HCT116 (cell line): ENCODE results near the gene GIMD1. TPM values are rescaled to one million over a fixed set of nuclear protein-coding genes. Genes with fewer than 3 reads are reported as not detected.
"Not testable (repeated sequence)": the region's sequence is repeated elsewhere in the genome, so short reads cannot be mapped to it uniquely, and the experiment has no call there.

Experiments used
- ATAC-seq: fragments of 200-7000 bp; cut with Tn5 transposase; 2 replicates; pipeline ENCODE4 v1.9.1; 2020; ENCODE audit warnings: mild to moderate bottlenecking, moderate library complexity
- BruUV-seq: library from RNA; stranded (reverse); fragments of 400-500 nt; replicated peaks from 2 replicates; lab custom pipeline; 2021; lab: Mats Ljungman, UMichigan
- CTCF ChIA-PET: fragments of 300-600 bp; sonication (Branson Sonifier 250); formaldehyde crosslinking; loops from one replicate; lab custom pipeline; 2021; ENCODE audit warnings: antibody characterized with exemption; lab: Charles Lee
- POLR2A ChIA-PET: fragments of 300-600, 350-600 bp; sonication (Branson Sonifier 250); formaldehyde crosslinking; loops from one replicate; lab custom pipeline; 2021; ENCODE audit warnings: antibody characterized with exemption; lab: Charles Lee
- RAD21 ChIA-PET, 2 experiments: fragments of 300-600 bp; sonication (Branson Sonifier 250); formaldehyde crosslinking; loops; one replicate each; lab custom pipeline; 2023; ENCODE audit warnings: low total read pairs in 2 of 2; ENCODE audit not compliant: uncharacterized antibody in 2 of 2, unreplicated experiment in 2 of 2, low non-redundant PET in 1 of 2; lab: Charles Lee
- DNase-seq: peaks from one replicate; pipeline ENCODE4 v3.0.0-alpha.2; 2010; ENCODE audit warnings: low read depth, low spot score
- H2AFZ ChIP-seq: fragments of 200-600 bp; shearing (Covaris generic), sonication (generic); 2 replicates; pipeline ENCODE4 v1.6.1; 2017; ENCODE audit warnings: low read depth, mixed run types, mixed read lengths, antibody characterized with exemption, low read length; ENCODE audit not compliant: poor library complexity, severe bottlenecking
- H3K27ac ChIP-seq: 2 replicates; pipeline ENCODE4 v1.5.1; 2012; ENCODE audit warnings: low read depth, low read length
- H3K27me3 ChIP-seq: fragments of 200-600 bp; sonication (generic); 2 replicates; pipeline ENCODE4 v1.6.1; 2016; ENCODE audit warnings: mixed run types, low read length, mixed read lengths; ENCODE audit not compliant: insufficient read depth
- H3K36me3 ChIP-seq, 2 experiments: fragments of 200-500 bp in 1 of 2; fragments of 200-600 bp in 1 of 2; sonication (Bioruptor generic) in 1 of 2; sonication (generic) in 1 of 2; 2 replicates each; pipeline versions ENCODE4 v1.5.1 to v1.6.1; 2014 to 2016; ENCODE audit warnings: low read length in 2 of 2, inconsistent platforms in 1 of 2, mixed read lengths in 1 of 2, mixed run types in 1 of 2; ENCODE audit not compliant: insufficient read depth in 2 of 2, control insufficient read depth in 1 of 2
- H3K4me1 ChIP-seq, 2 experiments: fragments of 200-600 bp in 1 of 2; sonication (generic) in 1 of 2; 2 replicates each; pipeline versions ENCODE4 v1.5.1 to v1.6.1; 2012 to 2017; ENCODE audit warnings: low read length in 2 of 2, inconsistent platforms in 1 of 2, mild to moderate bottlenecking in 1 of 2, mixed read lengths in 1 of 2, mixed run types in 1 of 2, moderate library complexity in 1 of 2; ENCODE audit not compliant: insufficient read depth in 2 of 2, control insufficient read depth in 1 of 2
- H3K4me2 ChIP-seq: fragments of 200-600 bp; sonication (generic); 2 replicates; pipeline ENCODE4 v1.6.1; 2017; ENCODE audit warnings: mixed run types, low read length, mixed read lengths
- H3K4me3 ChIP-seq, 2 experiments: fragments of 200-600 bp in 1 of 2; sonication (generic) in 1 of 2; replicated peaks in 1 of 2; 2 replicates each; pipeline ENCODE4 v1.5.1; 2011 to 2016; ENCODE audit warnings: low read length in 2 of 2, control low read depth in 1 of 2, low read depth in 1 of 2, mild to moderate bottlenecking in 1 of 2, mixed read lengths in 1 of 2, mixed run types in 1 of 2
- H3K79me2 ChIP-seq: fragments of 200-600 bp; sonication (generic); 2 replicates; pipeline ENCODE4 v1.6.1; 2017; ENCODE audit warnings: mild to moderate bottlenecking, mixed run types, low read length, moderate library complexity, mixed read lengths; ENCODE audit not compliant: insufficient read depth
- H3K9ac ChIP-seq: fragments of 200-600 bp; sonication (generic); 2 replicates; pipeline ENCODE4 v1.6.1; 2016; ENCODE audit warnings: low read length, mixed read lengths
- H3K9me2 ChIP-seq: fragments of 200-600 bp; sonication (generic), shearing (Covaris generic); 2 replicates; pipeline ENCODE4 v1.6.1; 2017; ENCODE audit warnings: mixed run types, mild to moderate bottlenecking, moderate library complexity; ENCODE audit not compliant: insufficient read depth
- H3K9me3 ChIP-seq, 2 experiments: fragments of 200-500 bp in 1 of 2; fragments of 200-600 bp in 1 of 2; sonication (Bioruptor generic) in 1 of 2; sonication (generic) in 1 of 2; 2 replicates each; pipeline ENCODE4 v1.6.1; 2014 to 2017; ENCODE audit warnings: low read length in 2 of 2, mixed read lengths in 2 of 2, inconsistent platforms in 1 of 2, low read depth in 1 of 2, mild to moderate bottlenecking in 1 of 2, mixed run types in 1 of 2, moderate library complexity in 1 of 2; ENCODE audit not compliant: control insufficient read depth in 1 of 2, insufficient read depth in 1 of 2
- H4K20me1 ChIP-seq: fragments of 200-600 bp; sonication (generic), shearing (Covaris generic); 2 replicates; pipeline ENCODE4 v1.6.1; 2017; ENCODE audit warnings: mixed run types, mild to moderate bottlenecking, moderate library complexity; ENCODE audit not compliant: insufficient read depth
- CBX3 ChIP-seq: IDR thresholded peaks from 2 replicates; pipeline ENCODE4 v1.6.1; 2012; ENCODE audit warnings: low read depth
- ELF1 ChIP-seq: IDR thresholded peaks from 2 replicates; pipeline ENCODE4 v1.6.1; 2012; ENCODE audit warnings: low read depth, borderline replicate concordance
- EZH2 ChIP-seq: fragments of 200-600 bp; sonication (generic); IDR thresholded peaks from 2 replicates; pipeline ENCODE4 v1.6.1; 2017; ENCODE audit warnings: antibody characterized with exemption, mixed run types
- EZH2phosphoT487 ChIP-seq: fragments of 200-600 bp; IDR thresholded peaks from 2 replicates; pipeline ENCODE4 v1.6.1; 2018; ENCODE audit warnings: antibody characterized with exemption, borderline replicate concordance
- JUND ChIP-seq: IDR thresholded peaks from 2 replicates; pipeline ENCODE4 v1.6.1; 2012
- POLR2AphosphoS5 ChIP-seq: IDR thresholded peaks from 2 replicates; pipeline ENCODE4 v1.6.1; 2011; ENCODE audit warnings: mild to moderate bottlenecking, low read depth, low read length, moderate library complexity
- REST ChIP-seq: IDR thresholded peaks from 2 replicates; pipeline ENCODE4 v1.6.1; 2012; ENCODE audit warnings: low read depth
- SIN3A ChIP-seq: IDR thresholded peaks from 2 replicates; pipeline ENCODE4 v1.6.1; 2012; ENCODE audit warnings: low read depth
- SRF ChIP-seq: IDR thresholded peaks from 2 replicates; pipeline ENCODE4 v1.6.1; 2012; ENCODE audit warnings: low read depth
- YY1 ChIP-seq: IDR thresholded peaks from 2 replicates; pipeline ENCODE4 v1.6.1; 2011; ENCODE audit warnings: low read length, low read depth, moderate library complexity, mild to moderate bottlenecking; ENCODE audit not compliant: insufficient replicate concordance; ENCODE audit errors: extremely low read depth
- ZFX ChIP-seq: fragments of 450-650 bp; IDR thresholded peaks from 2 replicates; pipeline ENCODE4 v1.6.1; 2017
- intact Hi-C: fragments of 100-400 bp; cut with micrococcal nuclease; formaldehyde crosslinking; loops from 2 replicates; pipeline ENCODE4 v1.10.0; 2022
- total RNA-seq: library from RNA; stranded (reverse); gene quantifications from one replicate; pipeline ENCODE4 v1.2.1, GENCODE V29; 2021; ENCODE audit not compliant: unreplicated experiment
- TF ChIP-seq, protein P1 (sequence below): IDR thresholded peaks from 2 replicates; pipeline ENCODE4 v1.6.1; 2012

GIMD1 gene
- total RNA-seq, 1 experiment from 2014 or later, result not detected

GRCh38 chr4:106321814-106322213 lies 46.8 kb downstream of the GIMD1 start:
- DNase-seq, H3K27me3 ChIP-seq, H3K27ac ChIP-seq, H3K4me3 ChIP-seq, POLR2A ChIA-PET, intact Hi-C loops, H3K9me3 ChIP-seq, H3K9ac ChIP-seq, H3K4me2 ChIP-seq, BruUV-seq, H4K20me1 ChIP-seq, RAD21 ChIA-PET, CTCF ChIA-PET, ATAC-seq, H3K4me1 ChIP-seq, H3K9me2 ChIP-seq, H2AFZ ChIP-seq: not testable (repeated sequence)
- H3K36me3 ChIP-seq, result peaks cover 12 to 14% of the 10 kb centered on the region in 2 experiments; a peak in 3 of 4 replicates
- H3K79me2 ChIP-seq, result peaks cover 78% of the 10 kb centered on the region

DNA sequence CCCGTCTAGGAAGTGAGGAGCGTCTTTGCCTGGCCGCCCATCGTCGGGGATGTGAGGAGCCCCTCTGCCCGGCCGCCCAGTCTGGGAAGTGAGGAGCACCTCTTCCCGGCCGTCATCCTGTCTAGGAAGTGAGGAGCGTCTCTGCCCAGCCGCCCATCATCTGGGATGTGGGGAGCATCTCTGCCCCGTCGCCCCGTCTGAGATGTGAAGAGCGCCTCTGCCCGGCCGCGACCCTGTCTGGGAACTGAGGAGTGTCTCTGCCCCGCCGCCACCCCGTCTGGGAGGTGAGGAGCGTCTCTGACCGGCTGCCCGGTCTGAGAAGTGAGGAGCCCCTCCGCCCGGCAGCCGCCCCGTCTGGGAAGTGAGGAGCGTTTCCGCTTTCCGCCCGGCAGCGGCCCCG lies 47.4 kb downstream of the GIMD1 start:
- H3K27me3 ChIP-seq, H3K4me3 ChIP-seq, H3K36me3 ChIP-seq, BruUV-seq, H3K27ac ChIP-seq, H3K4me2 ChIP-seq, POLR2A ChIA-PET, ATAC-seq, H2AFZ ChIP-seq, DNase-seq, H3K4me1 ChIP-seq, H3K9me2 ChIP-seq, intact Hi-C loops, CTCF ChIA-PET, H3K9me3 ChIP-seq, H4K20me1 ChIP-seq, RAD21 ChIA-PET, H3K9ac ChIP-seq: not testable (repeated sequence)
- peaks cover 83% of the 10 kb centered on the region for H3K79me2 ChIP-seq

DNA sequence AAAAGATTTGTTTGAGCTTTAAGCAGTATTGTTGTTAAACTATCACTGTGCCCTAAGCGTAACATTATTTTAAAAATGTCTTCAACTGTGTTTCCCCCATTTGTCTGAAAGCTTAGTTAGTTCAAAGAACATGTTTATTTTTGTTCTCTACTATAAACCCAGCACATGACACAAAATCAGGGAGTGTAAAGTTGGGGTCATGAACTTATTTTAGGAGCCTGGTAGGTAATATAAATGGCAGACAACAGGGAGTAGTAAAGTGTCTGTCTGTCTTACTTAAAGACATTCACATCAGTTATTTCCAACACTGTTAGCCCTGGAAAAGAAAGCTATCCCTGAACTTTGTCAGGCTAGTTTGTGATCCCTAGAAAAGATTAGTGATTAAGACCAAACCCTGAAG lies 48.3 kb downstream of the GIMD1 start:
- no peak overlapping the region for H3K9ac ChIP-seq
- no peak overlapping the region for H3K27ac ChIP-seq
- ChIA-PET CTCF (interaction anchor here (0.9 kb wide), 1 partner anchor 8 kb away, joined by 3 read pairs; no protein-coding TSS in a partner anchor), POLR2A (no interaction called here), RAD21 (no interaction called here)
- H3K9me3 ChIP-seq, result no peaks in the 10 kb centered on the region
- H3K36me3 ChIP-seq, result peaks cover under 1 to 4% of the 10 kb centered on the region in 2 experiments; a peak in 2 of 4 replicates
- 0 out of 2 replicates have a peak, but pooled peaks cover 4% of the 10 kb centered on the region for H4K20me1 ChIP-seq
- H3K4me2 ChIP-seq, result no peak overlapping the region
- BruUV-seq, result no TSS peak
- no peak overlapping the region for H2AFZ ChIP-seq
- DNase-seq (no peak), ATAC-seq (no peak)
- H3K4me3 ChIP-seq, result no peak overlapping the region
- no peaks in the 10 kb centered on the region for H3K9me2 ChIP-seq
- H3K4me1 ChIP-seq, result peaks cover 5 to 8% of the 10 kb centered on the region in 2 experiments; a peak in 3 of 4 replicates
- intact Hi-C loops, result no loop called here
- peaks cover 85% of the 10 kb centered on the region for H3K79me2 ChIP-seq
- no peaks in the 10 kb centered on the region for H3K27me3 ChIP-seq
- TF ChIP-seq CBX3, result no peak
- TF ChIP-seq EZH2, result no peak
- no peak for TF ChIP-seq ELF1
- TF ChIP-seq SRF, result no peak
- no peak for TF ChIP-seq JUND
- no peak for TF ChIP-seq SIN3A
- TF ChIP-seq ZFX, result no peak
- no peak for TF ChIP-seq POLR2AphosphoS5
- no peak for TF ChIP-seq EZH2phosphoT487
- no peak for TF ChIP-seq REST
- TF ChIP-seq, protein P1, sequence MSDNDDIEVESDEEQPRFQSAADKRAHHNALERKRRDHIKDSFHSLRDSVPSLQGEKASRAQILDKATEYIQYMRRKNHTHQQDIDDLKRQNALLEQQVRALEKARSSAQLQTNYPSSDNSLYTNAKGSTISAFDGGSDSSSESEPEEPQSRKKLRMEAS, result no peak
- TF ChIP-seq YY1, result no peak
